DMS53 treated with DMSO at 0.1 percent for 48 hours (cell line): Measurements from ENCODE around the gene WASHC1.
"Not testable (repeated sequence)": the region's sequence is repeated elsewhere in the genome, so short reads cannot be mapped to it uniquely, and the experiment has no call there.

Source experiments
- DNase-seq: peaks from one replicate; lab custom pipeline; 2025; ENCODE audit not compliant: unreplicated experiment; lab: John Stamatoyannopoulos, UW

The WASHC1 gene

GRCh38 chr9:14129-14809 lies 15.0 kb downstream of the WASHC1 start:
- DNase-seq: not testable (repeated sequence)

GRCh38 chr9:11206-11605 lies 18.1 kb downstream of the WASHC1 start:
- DNase-seq: not testable (repeated sequence)

GRCh38 chr9:10653-11053 lies 18.6 kb downstream of the WASHC1 start:
- not testable (repeated sequence) for DNase-seq

GRCh38 chr9:10207-10606 lies 19.0 kb downstream of the WASHC1 start:
- DNase-seq: not testable (repeated sequence)
